SH-SY5Y (cell line): Measurements from ENCODE around the gene SMC1B.
A peak's percentile ranks its signal among the peaks of the same experiment; 100 is the strongest.

Experiments
- GATA2 ChIP-seq: IDR thresholded peaks from 2 replicates; pipeline ENCODE4 v1.6.1; 2011; ENCODE audit warnings: mild to moderate bottlenecking, low read depth, low read length
- GATA3 ChIP-seq: IDR thresholded peaks from 2 replicates; pipeline ENCODE4 v1.6.1; 2011; ENCODE audit warnings: low read depth, mild to moderate bottlenecking, low read length, moderate library complexity

The SMC1B gene, protein sequence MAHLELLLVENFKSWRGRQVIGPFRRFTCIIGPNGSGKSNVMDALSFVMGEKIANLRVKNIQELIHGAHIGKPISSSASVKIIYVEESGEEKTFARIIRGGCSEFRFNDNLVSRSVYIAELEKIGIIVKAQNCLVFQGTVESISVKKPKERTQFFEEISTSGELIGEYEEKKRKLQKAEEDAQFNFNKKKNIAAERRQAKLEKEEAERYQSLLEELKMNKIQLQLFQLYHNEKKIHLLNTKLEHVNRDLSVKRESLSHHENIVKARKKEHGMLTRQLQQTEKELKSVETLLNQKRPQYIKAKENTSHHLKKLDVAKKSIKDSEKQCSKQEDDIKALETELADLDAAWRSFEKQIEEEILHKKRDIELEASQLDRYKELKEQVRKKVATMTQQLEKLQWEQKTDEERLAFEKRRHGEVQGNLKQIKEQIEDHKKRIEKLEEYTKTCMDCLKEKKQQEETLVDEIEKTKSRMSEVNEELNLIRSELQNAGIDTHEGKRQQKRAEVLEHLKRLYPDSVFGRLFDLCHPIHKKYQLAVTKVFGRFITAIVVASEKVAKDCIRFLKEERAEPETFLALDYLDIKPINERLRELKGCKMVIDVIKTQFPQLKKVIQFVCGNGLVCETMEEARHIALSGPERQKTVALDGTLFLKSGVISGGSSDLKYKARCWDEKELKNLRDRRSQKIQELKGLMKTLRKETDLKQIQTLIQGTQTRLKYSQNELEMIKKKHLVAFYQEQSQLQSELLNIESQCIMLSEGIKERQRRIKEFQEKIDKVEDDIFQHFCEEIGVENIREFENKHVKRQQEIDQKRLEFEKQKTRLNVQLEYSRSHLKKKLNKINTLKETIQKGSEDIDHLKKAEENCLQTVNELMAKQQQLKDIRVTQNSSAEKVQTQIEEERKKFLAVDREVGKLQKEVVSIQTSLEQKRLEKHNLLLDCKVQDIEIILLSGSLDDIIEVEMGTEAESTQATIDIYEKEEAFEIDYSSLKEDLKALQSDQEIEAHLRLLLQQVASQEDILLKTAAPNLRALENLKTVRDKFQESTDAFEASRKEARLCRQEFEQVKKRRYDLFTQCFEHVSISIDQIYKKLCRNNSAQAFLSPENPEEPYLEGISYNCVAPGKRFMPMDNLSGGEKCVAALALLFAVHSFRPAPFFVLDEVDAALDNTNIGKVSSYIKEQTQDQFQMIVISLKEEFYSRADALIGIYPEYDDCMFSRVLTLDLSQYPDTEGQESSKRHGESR

DNA sequence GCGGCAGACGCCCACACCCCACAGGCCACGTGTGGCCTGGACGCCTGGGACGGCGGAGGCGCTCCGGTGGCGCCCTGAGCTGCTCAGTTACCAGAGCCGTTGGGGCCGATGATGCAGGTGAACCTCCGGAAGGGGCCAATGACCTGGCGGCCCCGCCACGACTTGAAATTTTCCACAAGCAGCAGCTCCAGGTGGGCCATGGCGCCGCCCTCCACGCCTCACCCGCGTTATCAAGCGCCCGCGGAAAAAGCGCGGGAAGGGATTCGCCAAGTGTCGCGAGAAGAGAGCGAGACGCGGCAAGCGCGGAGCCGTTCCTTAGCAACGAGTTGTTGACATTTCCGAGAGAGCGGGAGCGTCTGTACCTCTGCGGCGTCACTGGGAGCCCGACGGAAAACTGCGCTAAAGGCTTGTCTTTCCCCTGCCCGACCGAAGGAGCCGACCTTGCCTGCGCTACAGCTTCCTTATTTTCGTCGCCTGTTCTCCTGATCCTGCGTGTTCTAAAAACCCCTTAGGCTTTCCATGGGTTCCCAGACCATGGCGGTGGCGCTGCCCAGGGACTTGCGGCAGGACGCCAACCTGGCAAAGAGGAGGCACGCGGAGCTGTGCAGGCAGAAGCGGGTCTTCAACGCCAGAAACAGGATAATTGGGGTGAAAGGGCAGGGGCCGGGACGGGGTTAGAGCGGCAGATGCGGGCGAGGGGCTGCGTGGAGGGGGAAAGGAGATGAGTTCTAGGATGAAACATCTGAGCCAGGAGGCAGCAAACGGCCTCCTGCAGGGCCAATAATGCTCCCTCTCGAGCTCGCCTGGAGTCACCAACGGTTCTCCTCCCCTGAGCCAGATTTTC is at the start of gene SMC1B, which contains the start of gene RIBC2:
Gene SMC1B, minus strand, starts transcription at position 232 of the 844 bp plus-strand sequence. Its CDS starts 32 bp downstream, at position 200.
Gene RIBC2, plus strand, starts transcription at position 326 of the 844 bp plus-strand sequence. Its CDS starts 194 bp downstream, at position 520.
- TF ChIP-seq GATA3: no peak
- no peak for TF ChIP-seq GATA2

DNA sequence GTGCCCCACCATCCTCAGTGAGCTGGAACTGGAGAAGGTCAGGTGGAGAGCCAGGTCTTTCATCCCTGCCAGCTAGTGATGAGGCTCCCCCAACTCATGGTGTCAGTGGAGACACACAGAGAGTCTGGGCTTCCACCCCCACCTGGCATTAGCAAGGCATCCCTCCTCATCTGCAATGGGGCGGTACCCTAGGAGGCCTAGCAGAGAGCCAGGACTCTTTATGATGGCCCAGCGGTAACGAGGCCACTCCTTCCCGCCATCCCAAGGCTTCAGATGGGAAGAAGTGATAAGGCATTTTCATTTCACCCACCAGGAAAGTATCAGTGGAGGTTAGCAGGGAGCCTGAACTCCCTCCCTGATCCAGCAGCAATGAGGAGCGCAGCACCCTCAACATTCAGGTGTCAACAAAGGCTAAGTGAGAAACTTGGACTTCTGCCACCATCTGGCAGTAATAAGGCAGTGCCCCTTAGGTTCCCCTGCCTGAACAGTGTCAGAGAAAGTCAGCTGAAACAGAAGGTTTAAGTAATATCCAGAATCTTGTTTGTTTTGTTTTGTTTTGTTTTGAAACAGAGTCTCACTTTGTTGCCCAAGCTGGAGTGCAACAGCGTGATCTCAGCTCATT is 48.7 kb upstream of the SMC1B start:
- TF ChIP-seq GATA3 (no peak), GATA2 (peak; percentile 25; the same call in 1 of the 2 replicates)

DNA sequence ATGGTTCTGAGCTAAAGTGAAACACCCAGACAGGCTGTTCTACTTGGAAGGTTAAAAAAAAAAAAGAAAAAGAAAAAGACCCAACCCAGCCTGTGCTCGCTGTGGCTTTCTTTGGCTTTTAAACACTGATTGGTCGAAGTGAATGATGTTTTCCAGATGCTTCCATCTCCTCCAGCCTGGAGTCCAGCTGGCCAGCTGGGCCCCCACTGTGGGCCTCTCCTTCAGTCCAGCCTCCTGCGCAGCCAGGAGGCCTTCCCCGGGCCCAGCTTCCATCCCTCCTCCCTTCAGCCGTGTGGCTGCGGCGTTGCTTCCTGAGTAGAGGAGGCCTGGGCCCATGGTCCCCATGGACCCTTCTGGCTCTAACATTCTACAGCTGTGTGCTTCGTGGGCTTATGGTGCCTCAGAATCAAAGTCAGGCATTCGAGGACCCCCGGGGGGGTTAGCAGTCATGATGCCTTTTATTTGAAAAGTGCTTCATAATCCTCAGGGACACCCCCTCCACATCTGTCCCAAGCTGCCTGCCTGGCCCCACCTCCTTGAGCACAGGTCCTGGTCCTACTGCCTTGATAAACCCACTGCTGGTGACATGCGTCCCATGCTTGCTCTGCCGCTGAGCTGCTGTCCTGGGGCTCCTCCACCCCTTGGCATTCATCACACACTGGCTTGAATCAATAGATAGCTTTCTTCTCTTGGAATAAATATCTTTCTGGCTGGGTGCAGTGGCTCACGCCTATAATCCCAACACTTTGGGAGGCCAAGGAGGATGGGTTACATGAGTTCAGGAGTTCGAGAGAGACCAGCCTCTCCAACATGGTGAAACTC is 47.1 kb upstream of the SMC1B start:
- no peak for TF ChIP-seq GATA3
- no peak for TF ChIP-seq GATA2

DNA sequence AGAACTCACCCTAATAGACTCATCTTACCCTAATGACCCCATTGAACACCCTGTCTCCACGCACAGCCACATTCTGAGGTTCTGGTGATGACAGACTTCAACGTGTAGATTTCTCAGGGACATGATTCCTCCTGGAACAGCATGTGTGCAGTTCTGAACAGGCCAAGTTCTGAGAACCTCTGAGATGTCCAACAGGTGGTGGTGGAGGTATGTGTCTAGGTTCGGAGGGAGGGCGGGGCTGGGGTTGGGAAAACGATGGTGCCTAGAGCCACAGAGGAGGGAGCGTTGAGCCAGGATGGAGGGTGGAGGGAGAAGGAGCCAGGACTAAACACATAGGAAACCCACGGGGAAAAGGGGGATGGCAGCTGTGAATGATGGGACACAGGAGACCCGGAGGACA is 45.8 kb upstream of the SMC1B start:
- no peak for TF ChIP-seq GATA2
- no peak for TF ChIP-seq GATA3

DNA sequence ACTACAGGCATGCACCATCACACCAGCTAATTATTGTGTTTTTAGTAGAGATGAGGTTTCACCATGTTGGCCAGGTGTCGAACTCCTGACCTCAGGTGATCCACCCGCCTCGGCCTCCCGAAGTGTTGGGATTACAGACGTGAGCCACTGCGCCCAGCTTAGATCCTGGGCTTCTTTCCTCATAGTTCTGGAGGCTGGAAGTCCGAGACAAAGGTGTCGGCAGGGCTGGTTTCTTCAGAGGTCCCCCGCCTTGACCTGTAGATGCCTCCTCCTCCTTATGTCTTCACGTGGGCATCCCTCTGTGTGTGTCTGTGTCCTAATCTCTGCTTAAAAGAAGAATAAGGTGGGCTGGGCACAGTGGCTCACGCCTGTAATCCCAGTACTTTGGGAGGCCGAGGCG is 45.1 kb upstream of the SMC1B start:
- TF ChIP-seq GATA3: no peak

DNA sequence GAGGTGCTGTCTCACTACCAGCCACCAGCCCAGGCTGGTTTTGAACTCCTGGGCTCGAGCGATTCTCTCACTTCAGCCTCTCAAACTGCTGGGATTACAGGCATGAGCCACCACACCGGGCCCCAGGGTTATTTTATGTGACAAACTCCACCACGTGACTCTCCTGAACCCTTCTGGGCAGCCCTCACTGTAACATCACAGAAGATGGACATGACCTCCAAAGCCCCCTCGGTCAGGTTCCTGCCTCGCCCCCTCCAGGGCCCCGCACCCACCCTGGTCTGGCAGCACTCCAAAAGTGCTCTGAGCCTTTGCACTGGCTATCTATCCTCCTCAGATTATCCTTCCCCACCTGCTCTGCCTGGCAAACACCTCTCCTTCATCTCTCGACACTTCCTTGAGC is 43.4 kb upstream of the SMC1B start:
- TF ChIP-seq GATA2 (no peak), GATA3 (no peak)

DNA sequence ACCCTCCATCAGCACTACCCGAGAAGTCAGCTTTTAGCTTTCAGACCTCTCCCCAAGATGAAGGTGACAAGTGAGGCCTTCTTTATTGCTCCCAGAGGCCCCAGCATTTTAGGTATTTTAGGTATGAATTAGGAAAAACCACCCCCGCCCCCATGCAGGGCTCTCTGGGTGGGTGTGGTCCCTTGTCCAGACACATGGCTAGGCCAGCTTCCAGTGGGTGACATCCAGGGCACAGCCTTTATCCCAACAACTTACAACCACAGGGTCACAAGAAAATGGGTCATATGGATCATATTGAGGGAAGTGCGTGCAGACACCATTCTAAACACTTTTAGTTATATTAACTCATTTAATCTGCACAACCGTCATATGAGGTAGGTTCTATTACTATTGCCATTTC is 42.2 kb upstream of the SMC1B start:
- TF ChIP-seq GATA2: no peak
- TF ChIP-seq GATA3: no peak

DNA sequence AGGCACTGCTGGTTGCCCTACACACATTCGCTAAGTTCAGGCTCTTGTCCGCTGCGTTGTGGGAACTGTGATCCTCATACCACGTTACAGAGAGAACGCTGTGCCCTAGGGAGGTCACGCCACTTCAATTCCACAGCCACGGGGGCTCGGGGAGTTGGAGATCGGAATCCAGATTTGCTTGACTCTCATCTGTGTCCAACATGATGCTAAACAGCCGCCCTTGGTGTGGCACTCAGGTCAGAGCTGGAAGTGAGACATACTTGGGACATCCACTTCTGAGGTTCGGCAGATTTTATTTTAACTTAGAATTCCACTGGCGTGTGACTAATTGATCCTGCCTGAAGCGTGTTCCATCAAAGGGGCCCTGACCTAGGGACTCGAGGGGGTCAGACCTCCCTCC is 41.8 kb upstream of the SMC1B start:
- no peak for TF ChIP-seq GATA3
- TF ChIP-seq GATA2: peak; percentile 65

DNA sequence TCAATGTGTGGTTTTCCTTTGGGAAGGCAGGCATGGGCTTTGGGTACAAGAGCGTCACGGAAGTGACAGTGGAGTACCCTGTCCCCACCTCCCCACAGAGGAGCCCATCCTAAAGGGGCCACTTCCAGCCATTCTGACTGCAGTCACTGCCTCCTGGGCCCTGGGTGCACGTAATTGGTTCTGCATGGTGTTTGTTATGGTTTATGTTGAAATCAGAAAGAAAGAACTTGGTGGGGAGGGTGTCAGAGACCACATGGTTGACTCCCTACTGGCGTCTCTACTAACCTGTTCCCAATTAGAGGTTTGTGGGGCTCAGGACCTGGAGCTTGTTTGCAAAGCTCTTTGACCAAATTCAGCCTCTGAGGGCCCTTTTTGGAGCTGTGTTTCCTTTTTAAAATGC is 40.9 kb upstream of the SMC1B start:
- no peak for TF ChIP-seq GATA2
- no peak for TF ChIP-seq GATA3

DNA sequence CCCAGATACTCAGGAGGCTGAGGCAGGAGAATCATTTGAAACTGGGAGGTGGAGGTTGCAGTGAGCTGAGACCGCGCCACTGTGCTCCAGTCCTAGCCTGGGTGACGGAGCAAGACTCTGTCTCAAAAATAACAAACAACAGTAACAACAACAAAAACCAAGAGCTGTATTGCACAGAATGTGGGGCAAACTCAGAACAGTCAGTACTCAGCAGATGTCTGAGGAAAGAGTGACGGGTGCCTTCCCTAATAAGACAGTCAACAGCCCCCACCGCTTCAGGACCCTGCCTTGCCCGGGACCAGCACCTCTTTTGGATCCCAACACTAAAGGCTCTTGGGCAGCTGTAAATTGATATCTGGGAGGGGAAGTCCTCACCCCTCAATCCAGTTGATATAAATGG is 40.4 kb upstream of the SMC1B start:
- no peak for TF ChIP-seq GATA3
- TF ChIP-seq GATA2: no peak

DNA sequence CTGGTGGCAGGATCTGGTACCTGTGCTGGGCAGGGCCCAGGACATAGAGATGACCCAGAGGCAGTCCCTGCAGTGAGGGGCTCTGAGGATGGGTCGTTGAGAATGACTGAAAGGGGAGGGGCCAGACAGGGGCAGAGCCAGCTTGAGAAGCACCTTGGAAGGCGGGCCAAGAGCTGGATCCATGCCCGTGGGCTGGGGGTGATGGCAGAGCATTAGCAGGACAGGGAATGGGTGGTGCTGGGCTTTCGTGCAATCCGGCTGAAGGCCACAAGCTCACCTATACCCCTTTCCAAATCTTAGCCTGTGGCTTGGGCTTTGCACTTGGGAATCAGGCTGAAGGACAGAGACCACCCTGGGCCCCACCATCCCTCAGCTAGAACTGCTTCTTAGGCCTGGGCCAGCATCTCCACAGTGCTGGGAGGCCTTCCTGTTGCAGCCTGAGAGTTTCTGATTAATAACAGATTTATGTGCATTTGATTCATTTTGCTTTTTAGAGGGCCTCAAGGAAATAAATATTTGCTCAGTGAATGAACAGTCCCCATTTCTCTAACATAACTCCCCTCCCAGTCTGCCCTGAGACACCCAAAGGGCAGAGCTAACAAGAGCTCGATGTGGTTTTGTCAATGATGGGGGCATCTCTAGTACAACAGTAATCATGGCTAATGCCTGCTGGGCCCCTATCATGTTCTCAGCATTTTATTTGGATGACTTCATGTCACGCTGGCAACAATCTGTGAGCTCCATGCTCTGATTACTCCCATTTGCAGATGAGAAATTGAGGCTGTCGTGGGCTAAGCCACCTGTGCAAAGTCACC is 39.4 kb upstream of the SMC1B start:
- TF ChIP-seq GATA3: no peak
- TF ChIP-seq GATA2: no peak

DNA sequence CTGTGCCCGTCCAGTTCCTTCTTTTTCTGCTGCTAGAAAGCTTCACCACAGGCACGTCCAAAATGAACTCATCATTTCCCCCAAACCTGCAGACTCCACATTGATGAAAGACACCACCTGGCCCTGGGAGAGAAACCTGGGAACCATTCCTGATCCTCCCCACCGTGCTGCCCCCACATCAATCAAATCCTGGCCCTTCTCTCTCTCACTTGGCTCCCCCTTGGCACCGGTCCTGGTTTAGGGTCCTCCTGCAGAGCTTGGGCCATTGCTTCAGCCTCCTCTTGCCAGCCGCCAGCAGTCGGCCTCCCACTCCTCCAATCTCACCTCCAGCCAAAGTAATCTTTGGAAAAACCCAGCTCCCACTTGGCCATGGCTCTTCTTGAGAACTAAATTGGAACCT is 38.6 kb upstream of the SMC1B start:
- TF ChIP-seq GATA3 (no peak), GATA2 (no peak)
